HG02642 (cell line): Measurements from ENCODE around the gene CDKAL1.
"Not testable (repeated sequence)": the region's sequence is repeated elsewhere in the genome, so short reads cannot be mapped to it uniquely, and the experiment has no call there.

Experiments used
- ATAC-seq: cut with Tn5 transposase; IDR thresholded peaks from one replicate; pipeline ENCODE4 v1.9.1; 2021; ENCODE audit warnings: mild to moderate bottlenecking; ENCODE audit not compliant: unreplicated experiment, poor library complexity

Gene CDKAL1

DNA sequence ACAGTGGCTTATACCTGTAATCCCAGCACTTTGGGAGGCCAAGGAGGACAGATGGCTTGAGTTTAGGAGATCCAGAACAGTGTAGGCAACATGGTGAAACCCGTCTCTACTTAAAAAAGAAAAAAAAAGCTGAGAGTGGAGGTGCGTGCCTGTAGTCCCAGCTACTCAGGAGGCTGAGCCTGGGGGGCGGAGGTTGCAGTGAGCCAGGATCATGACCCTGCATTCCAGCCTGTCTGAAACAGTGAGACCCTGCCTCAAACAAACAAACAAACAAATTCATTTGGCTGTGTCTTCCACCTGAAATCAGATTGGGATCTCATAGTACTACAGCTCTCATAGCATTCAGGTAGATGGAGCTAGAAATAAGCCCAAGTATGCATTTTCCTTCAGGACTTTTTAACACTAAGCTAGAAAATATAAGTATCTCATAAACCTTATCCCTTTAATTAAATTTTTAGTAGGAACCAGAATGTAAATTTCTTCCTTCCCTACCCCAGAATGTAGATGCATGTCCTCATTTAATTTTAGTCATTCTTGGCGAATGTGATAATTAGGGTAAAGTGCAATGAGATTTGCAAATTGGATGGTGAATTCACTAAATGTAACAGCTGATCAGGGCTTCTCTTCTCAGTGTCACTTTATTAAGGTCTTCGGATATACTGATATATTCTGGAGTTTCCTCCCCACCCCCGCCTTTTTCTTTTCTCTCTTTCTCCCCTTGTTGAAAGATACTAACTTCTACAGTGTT lies 190.4 kb downstream of the CDKAL1 start:
- ATAC-seq, result no peak

DNA sequence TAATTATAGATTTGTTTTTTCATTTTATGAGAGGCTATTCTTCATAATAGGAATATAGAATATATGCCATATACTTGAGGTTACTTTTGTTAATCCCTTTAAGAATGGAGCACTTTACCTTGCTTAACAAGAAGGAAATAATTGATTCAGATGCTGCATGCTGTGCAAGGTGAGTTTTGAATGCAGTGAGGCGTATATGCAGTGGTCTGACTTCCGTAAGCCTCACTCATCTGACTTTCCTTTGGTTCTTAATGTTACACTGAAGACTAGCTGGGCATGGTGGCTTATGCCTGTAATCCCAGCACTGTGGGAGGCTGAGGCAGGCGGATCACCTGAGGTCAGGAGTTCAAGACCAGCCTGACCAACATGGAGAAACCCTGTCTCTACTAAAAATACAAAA lies 191.0 kb downstream of the CDKAL1 start:
- ATAC-seq, result not testable (repeated sequence)

DNA sequence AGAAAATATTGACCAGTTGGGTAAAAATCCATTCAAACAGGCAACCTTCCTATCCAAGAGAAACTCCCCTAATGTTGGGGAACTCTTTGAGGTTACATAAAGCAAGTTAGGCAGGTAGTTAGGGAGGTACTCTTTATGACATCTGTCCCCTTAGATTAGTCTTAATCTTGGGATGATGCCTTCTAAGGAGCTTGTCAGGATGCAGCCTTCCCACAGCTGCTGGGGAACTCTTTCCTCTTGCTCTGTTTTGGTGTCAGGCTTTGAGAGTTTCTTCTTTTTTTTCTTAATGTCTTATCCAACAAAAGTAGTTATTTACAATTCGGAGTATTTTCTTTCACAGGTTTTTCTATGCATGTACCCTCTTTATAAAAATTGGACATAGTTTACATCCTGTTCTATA lies 194.8 kb downstream of the CDKAL1 start:
- no peak for ATAC-seq

DNA sequence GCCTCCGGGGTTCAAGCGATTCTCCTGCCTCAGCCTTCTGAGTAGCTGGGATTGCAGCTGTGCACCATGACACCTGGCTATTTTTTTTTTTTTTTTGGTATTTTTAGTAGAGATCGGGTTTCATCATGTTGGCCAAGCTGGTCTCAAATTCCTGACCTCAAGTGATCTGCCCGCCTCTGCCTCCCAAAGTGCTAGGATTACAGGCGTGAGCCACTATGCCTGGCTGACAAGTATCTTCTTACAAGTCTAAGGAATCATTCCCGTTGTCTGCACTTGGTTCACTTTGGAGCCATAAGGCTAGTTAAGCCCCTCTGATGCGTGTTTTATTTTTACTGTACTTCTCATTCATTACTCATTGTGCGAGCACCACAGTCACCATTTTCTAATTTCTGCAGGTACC lies 198.1 kb downstream of the CDKAL1 start:
- ATAC-seq, result not testable (repeated sequence)

DNA sequence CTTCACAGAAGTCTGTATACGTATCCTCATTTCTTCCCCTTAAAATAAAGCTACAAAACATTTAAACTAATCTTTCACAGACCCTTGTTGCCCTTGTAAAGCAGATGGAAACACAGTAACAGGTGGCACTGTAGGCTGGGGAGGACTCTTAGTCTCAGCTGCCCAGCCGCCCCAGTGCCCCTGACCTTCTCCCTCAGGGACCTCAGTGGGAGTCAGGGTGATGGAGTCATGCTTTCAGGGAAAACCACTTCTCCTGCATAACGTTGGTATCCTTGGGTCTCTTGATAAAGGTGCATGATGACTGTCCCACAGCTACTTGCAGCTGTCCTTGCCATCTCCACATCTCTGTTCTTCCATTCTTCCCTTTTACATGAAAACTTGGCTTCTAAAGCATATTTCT lies 198.6 kb downstream of the CDKAL1 start:
- no peak for ATAC-seq

DNA sequence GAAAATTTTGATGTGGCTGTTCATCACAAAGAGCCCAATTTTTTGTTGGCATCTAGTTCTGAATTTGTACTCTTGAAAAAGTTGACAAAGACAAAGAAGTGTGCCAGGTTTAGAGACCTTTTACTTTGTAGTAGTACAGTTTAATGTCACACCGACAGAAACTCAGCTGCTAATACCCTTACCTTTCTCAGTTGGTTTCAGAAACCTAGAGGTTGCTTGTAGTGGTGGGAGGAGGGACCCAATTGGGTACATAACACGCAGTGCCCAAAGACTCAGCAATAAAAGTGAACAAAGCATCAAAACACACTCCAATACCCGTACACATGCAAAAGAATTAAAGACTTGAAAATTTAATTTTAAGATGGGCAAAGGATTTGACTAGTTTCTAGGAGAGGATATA lies 203.7 kb downstream of the CDKAL1 start:
- no peak for ATAC-seq

DNA sequence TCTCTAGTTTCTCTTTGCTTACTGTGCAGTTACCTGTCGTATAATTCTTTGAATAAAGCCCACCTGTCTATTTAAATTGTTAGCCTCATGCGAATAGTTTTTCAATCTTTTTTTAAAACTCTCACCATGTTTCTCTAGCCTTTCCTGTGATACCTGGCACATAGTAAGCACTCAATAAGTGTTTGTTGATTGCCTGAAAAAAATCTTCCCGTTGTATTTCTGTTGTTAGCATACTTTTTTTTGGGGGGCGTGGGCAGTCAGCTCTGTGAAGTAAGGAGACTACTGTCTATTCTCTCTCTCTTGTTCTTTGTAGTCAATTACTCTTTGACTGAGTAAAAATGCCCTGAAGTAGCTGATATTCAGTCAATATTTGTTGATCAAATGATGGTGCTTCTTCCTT lies 205.8 kb downstream of the CDKAL1 start:
- ATAC-seq, result no peak

DNA sequence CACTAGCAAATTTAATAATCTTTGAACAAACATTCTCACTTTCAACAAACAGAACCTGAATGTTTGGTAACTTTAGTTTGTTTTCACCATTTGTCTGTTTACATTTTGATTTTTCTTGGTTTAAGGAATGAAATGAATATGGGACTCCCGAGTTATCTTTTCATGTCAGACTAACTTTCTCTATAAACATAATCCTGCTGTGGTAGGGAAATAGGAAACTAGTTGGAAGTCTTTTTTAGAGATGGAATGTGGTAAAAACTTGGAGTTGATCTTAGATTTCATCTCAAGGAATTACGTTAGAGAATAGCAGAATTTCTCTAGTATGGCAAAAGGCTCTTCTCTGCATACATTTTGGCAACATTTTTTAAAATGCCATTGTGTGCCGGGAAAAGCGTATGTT lies 206.5 kb downstream of the CDKAL1 start:
- no peak for ATAC-seq

DNA sequence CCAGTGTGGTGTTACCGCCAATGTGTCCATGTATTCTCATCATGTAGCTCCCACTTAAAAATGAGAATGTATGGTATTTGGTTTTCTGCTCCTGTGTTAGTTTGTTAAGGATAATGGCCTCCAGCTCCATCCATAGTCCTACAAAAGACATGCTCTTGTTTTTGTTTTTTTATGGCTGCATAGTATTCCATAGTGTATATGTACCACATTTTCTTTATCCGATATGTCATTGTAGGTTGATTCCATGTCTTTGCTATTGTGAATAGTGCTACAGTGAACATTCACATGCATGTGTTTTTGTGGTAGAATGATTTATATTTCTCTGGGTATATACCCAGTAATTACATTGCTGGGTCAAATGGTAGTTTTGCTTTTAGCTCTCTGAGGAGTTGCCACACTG lies 207.2 kb downstream of the CDKAL1 start:
- no peak for ATAC-seq

DNA sequence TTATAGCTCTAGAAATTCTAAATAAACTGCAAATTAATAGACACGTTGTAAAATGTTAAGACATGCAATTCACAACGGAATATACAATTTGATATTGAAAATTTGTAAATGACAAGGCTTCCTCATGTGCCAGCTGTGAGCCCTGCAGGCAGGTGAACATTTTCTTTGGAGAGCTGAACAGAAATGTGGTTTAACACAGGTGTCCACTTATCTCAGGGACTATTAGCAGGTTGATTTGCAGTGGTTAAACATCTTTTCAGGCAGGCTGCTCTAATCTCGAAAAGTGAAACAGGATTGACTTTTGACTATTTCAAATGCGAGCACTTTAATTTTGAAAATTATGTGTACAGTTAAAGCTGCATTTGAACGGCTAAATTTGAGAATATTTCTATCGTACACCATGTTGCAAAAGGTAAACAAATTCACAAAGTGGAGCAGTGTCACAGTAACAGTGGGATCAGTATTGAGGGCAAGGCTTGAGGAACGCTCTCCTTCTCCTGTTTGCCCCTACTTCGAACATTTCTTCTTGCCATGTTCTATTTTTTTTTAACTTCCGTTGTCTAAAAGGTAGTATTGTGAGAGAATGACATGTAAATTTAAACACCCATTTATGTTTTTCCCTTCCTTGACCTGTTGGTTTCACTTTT lies 210.8 kb downstream of the CDKAL1 start:
- no peak for ATAC-seq

DNA sequence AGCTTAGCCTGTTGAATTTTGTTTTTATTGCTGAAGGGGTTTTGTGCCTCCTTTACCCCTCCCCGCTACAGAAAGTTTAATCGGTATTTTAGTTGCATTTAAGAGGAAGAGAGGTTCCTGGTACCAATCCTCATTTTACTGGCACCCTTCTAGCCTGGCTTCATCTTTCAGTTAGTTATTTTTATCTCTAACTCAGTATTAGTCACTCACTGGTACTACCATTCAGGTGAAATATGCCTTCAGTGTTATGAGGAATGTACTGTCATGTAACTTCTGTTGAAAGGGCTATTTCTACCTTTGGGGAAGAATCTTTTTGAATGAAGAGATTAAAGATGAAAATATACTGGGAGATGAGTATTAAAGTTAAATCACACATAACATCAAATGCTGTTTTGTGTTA lies 211.8 kb downstream of the CDKAL1 start:
- no peak for ATAC-seq

DNA sequence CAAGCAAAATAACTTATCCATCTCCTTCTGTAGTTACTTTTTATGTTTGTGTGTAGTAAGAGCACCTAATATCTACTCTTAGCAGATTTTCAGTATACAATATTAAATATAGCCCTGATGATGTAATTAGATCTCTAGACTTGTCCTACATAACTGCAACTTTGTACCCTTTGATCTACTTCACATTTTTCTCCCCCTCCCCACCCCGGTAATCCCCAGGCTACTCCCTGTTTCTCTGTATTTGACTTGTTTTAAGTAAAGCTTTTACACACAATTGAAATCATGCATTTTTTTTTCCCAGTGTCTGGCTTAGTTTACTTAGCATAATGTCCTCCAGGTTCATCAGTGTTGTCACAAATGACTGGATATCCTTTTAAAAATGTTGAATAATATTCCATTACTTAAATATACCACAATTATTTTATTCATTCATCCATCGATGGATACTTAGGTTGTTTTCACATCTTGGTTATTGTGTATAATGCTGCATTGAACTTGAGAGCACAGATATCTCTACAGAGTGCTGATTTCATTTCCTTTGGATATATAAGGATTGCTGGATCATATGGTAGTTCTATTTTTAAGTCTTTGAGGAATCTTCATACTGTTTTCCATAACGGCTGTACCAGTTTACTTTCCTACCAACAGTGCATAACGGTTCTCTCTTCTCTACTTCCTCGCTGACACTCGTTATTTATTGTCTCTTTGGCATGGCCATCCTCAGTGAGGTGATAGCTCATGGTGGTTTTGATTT lies 212.7 kb downstream of the CDKAL1 start:
- no peak for ATAC-seq

DNA sequence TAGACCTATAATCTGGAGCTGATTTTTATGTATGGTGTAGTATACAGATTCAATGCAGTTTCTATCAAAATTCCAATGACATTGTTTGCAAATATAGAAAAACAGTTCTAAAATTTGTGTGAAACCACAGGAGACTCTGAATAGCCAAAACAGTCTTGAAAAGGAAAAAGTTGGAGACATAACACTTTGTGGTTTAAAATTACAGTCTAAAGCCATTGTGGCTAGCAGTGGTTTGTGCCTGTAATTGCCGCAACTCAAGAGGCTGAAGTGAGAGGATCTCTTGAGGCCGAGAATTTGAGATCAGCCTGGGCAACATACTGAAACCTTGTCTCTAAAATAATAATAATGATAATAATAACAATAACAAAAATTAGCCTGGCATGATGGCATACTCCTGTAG lies 213.7 kb downstream of the CDKAL1 start:
- ATAC-seq, result no peak

DNA sequence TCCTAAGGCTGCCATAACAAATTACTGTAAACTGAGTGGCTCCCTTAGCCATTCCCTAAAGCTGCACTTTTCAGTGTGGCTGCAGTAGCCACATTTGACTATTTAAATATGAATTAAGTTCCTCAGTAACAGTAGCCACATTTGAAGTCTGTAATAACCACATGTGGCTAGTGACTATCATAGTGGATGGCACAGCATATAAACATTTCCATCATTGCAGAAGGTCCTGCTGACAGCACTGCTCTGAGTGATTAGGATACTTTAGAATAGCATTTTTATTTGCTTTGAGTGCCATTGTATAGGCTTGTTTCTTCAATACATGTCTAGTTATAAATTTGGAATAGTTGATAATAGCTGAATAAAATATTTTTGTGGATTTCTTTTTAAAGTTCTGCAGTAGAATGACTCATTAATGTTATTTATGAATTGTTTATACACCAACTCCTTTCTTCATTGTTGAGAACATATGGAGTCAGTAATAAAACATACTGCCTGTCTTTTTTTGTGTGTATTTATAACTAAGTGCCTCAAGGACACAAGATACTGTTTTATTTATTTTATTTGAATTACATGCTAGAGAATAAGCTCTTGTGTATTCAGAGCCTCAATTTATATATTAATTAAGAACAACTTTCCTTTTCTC lies 217.2 kb downstream of the CDKAL1 start:
- ATAC-seq, result no peak

DNA sequence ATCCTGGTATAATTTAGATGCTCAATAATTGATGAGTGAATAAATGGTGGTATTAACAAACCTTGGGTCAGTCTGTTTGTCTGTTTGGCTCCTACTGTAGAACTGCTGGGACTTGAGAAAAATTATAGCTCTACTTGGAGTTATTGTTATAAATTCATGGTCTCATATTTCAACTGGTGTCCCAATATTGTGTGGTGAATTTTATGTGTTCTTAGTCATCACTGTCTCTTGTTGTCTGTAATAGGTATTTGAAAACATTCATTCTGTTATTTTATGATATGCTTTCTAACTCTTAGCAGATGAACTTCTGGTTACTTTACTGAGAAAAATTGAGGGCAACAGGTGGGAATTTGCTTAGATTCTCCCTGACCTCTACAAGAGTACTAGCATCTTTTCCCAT lies 221.4 kb downstream of the CDKAL1 start:
- no peak for ATAC-seq

DNA sequence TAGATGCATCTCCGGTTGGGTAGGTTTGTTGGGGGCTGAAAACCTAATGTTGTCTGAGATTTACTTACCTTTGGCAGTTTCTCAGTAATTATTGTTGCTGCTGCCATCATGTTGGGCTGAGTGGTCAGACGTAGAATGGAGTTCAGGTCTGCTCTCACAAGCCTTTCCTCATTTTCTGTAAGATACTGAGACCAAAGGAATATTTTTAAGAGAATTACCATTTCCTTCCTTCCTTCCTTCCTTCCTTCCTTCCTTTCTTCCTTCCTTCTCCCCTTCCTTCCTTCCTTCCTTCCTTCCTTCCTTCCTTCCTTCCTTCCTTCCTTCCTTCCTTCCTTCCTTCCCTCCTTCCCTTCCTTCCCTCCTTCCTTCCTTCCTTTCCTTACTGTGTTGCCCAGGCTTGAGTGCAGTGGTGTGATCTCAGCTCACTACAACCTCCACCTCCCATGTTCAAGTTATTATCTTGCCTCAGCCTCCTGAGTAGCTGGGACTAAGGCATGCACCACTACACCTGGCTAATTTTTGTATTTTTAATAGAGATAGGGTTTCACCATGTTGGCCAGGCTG lies 222.4 kb downstream of the CDKAL1 start:
- ATAC-seq, result not testable (repeated sequence)

DNA sequence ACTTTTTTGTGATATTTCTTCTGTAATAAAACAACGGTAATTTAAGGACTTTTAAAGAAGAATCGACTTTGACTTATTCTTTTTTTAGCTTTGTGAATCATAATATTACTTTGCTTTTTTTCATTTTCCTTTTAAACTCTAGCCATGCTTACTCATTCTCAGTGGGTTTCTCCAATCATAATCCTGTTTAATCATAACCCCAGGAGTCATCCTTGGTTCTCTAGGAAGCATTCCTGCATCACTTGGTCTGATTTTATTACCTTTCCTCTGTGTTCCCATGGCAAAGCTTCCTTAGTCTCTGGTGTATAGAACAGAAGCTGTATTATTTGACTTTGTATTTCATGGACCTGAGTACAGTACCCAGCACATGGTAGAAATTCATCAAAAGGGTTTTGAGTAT lies 223.5 kb downstream of the CDKAL1 start:
- ATAC-seq, result no peak

DNA sequence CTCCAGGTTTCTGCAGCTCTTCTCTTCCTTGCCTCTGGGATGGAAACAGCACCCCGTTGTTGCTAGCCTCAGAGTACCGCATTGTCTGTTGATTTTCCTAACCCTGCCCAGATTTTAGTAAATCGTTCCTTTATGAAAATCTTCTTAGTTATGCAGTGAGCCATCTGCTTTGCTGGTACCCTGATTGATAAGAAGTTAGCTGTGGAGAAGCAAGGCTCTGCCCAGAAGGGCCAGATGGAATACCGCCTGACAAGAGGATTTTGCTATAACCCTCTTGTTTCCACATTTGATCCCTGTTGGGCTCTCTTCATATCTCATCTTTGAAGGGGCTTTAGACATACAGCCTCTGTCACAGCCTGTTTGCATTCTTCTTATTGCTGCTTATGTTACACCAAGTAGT lies 229.0 kb downstream of the CDKAL1 start:
- no peak for ATAC-seq

DNA sequence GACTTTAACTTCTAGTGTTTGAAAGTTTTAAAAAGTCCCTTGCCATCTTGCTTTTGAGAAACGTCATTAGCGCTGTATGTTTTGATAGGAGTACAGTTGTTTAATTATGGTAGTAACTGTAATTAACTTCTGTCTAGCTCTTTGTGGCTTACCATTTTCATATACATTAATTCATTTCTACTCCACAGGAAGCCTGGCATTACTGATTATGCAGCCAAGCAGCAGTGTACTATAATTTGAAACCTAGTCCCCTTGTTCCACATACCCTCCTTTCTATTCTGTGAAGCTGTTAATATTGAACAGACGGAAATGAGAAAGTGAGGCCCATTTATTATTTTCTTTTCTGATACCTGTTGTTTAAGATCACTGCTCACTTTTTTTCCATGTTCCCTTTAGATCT lies 235.4 kb downstream of the CDKAL1 start:
- ATAC-seq, result no peak

DNA sequence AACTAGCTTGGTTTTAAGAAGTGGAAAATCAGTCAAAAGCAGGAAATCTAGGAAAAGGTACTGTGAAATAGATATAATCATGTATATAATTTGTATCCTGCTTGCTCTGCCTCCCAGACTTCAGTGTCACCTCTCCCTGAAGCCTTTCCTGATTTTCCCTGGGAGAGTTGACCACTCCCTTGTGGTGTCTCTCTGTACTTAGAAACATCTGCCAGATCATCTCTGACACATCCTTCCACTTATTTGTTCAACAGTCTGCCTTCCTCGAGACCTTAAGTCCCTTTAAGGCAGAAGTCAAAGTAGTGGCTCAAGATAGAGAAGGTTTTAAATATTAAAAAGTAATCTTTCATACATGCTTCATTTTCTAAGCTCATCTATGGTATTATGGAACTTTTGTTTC lies 236.5 kb downstream of the CDKAL1 start:
- no peak for ATAC-seq

DNA sequence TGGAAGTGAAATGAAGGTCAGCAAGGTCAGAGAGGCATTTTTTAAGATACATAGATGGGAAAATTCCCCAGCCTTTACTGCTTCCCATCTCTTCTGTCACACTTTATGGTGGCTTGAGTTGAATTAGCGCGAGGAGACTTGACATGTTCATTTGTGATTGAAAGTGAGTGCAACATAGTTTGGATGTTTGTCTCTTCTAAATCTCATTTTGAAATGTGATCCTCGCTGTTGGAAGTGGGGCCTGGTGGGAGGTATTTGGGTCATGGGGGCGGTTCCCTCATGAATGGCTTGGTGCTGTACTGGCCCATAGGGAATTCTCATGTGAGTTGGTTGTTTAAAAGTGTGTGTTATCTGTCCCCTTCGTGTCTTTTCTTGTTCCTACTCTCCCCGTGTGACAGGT lies 237.2 kb downstream of the CDKAL1 start:
- no peak for ATAC-seq
